ENCODE data around the gene FBXW9. TPM values are rescaled to one million over a fixed set of nuclear protein-coding genes. Genes with fewer than 3 reads are reported as not detected.

FBXW9 gene
- total and polyA plus RNA-seq, 2 of the 13 experiments (the other 11 are each of a cell fraction or from before 2014, with no cell fraction given), result 5.7 to 6.1 TPM

DNA sequence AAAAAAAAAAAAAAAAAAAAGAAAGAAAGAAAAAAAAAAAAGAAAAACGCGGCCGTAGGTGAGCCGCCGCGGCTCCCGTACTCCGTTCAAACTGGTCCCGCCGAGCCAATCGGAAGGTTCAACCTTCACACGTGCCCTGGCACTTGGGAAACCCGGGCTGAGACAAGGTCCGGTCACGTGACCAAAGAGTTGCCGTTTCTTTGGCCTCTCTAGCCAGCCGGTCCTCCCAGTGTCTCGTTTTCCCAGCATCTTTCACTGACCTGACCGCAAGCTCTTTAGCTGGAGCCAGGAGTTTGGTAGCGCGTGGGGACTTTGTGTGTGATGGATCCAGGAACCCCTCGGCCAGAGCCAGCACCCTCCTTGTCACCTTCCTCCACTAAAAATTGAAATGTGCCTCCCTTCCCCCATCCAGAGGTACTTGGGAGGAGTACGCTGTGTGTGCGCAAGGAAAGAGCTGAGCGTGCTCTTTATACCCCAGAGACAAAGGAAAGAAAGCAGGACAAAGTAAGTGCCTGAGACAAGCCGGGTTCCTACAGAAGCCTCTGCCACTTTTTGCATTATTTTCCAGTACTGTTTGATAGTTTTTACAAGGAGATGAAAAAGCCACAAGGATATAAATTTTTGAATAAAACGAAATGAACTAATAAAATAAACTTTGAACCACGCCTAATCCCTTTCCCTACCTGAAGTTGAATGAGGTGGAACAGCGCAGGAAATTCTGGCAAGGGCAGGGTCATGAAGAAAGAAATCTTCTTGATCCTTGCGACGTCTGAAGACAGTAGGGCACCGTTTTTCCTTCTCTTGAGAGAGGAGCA, 26.3 kb upstream of the FBXW9 start (continued):
- TF ChIP-seq SATB2 (CRISPR knock-in tag; IDR thresholded peaks at IDR 0.05), result no peak
- peak; percentile 96 for TF ChIP-seq THAP11 (CRISPR knock-in tag; IDR thresholded peaks at IDR 0.05)
- peak; percentile 57 for TF ChIP-seq ASH2L (IDR thresholded peaks at IDR 0.05; ENCODE audit: insufficient read length, low read depth, low read length)
- TF ChIP-seq, protein P1, sequence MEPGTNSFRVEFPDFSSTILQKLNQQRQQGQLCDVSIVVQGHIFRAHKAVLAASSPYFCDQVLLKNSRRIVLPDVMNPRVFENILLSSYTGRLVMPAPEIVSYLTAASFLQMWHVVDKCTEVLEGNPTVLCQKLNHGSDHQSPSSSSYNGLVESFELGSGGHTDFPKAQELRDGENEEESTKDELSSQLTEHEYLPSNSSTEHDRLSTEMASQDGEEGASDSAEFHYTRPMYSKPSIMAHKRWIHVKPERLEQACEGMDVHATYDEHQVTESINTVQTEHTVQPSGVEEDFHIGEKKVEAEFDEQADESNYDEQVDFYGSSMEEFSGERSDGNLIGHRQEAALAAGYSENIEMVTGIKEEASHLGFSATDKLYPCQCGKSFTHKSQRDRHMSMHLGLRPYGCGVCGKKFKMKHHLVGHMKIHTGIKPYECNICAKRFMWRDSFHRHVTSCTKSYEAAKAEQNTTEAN (CRISPR knock-in tag; conservative IDR thresholded peaks at IDR 0.05), result no peak
- no peak for TF ChIP-seq SMAD9 (CRISPR knock-in tag; IDR thresholded peaks at IDR 0.05)
- peak; percentile 67 for TF ChIP-seq CREB1 (IDR thresholded peaks at IDR 0.05)
- TF ChIP-seq CREB1 (CRISPR knock-in tag; IDR thresholded peaks at IDR 0.05), result peak; percentile 83
- no peak for TF ChIP-seq ZNF768 (CRISPR knock-in tag; IDR thresholded peaks at IDR 0.05)
- TF ChIP-seq, protein P2, sequence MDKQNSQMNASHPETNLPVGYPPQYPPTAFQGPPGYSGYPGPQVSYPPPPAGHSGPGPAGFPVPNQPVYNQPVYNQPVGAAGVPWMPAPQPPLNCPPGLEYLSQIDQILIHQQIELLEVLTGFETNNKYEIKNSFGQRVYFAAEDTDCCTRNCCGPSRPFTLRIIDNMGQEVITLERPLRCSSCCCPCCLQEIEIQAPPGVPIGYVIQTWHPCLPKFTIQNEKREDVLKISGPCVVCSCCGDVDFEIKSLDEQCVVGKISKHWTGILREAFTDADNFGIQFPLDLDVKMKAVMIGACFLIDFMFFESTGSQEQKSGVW (CRISPR knock-in tag; IDR thresholded peaks at IDR 0.05; ENCODE audit: borderline replicate concordance), result no peak
- no peak for TF ChIP-seq ZNF891 (CRISPR knock-in tag; IDR thresholded peaks at IDR 0.05)
- TF ChIP-seq NBN (conservative IDR thresholded peaks at IDR 0.05), result no peak
- TF ChIP-seq, protein P3, sequence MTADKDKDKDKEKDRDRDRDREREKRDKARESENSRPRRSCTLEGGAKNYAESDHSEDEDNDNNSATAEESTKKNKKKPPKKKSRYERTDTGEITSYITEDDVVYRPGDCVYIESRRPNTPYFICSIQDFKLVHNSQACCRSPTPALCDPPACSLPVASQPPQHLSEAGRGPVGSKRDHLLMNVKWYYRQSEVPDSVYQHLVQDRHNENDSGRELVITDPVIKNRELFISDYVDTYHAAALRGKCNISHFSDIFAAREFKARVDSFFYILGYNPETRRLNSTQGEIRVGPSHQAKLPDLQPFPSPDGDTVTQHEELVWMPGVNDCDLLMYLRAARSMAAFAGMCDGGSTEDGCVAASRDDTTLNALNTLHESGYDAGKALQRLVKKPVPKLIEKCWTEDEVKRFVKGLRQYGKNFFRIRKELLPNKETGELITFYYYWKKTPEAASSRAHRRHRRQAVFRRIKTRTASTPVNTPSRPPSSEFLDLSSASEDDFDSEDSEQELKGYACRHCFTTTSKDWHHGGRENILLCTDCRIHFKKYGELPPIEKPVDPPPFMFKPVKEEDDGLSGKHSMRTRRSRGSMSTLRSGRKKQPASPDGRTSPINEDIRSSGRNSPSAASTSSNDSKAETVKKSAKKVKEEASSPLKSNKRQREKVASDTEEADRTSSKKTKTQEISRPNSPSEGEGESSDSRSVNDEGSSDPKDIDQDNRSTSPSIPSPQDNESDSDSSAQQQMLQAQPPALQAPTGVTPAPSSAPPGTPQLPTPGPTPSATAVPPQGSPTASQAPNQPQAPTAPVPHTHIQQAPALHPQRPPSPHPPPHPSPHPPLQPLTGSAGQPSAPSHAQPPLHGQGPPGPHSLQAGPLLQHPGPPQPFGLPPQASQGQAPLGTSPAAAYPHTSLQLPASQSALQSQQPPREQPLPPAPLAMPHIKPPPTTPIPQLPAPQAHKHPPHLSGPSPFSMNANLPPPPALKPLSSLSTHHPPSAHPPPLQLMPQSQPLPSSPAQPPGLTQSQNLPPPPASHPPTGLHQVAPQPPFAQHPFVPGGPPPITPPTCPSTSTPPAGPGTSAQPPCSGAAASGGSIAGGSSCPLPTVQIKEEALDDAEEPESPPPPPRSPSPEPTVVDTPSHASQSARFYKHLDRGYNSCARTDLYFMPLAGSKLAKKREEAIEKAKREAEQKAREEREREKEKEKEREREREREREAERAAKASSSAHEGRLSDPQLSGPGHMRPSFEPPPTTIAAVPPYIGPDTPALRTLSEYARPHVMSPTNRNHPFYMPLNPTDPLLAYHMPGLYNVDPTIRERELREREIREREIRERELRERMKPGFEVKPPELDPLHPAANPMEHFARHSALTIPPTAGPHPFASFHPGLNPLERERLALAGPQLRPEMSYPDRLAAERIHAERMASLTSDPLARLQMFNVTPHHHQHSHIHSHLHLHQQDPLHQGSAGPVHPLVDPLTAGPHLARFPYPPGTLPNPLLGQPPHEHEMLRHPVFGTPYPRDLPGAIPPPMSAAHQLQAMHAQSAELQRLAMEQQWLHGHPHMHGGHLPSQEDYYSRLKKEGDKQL (CRISPR knock-in tag; IDR thresholded peaks at IDR 0.05; ENCODE audit: low read depth), result 0 out of 2 replicates have a peak, but pooled peaks have one; percentile 30
- no peak for TF ChIP-seq EZH2 (conservative IDR thresholded peaks at IDR 0.05; ENCODE audit: low read depth, low read length)
- TF ChIP-seq KDM2A (CRISPR knock-in tag; IDR thresholded peaks at IDR 0.05; ENCODE audit: borderline replicate concordance, low read depth), result peak; percentile 85
- TF ChIP-seq, protein P4, sequence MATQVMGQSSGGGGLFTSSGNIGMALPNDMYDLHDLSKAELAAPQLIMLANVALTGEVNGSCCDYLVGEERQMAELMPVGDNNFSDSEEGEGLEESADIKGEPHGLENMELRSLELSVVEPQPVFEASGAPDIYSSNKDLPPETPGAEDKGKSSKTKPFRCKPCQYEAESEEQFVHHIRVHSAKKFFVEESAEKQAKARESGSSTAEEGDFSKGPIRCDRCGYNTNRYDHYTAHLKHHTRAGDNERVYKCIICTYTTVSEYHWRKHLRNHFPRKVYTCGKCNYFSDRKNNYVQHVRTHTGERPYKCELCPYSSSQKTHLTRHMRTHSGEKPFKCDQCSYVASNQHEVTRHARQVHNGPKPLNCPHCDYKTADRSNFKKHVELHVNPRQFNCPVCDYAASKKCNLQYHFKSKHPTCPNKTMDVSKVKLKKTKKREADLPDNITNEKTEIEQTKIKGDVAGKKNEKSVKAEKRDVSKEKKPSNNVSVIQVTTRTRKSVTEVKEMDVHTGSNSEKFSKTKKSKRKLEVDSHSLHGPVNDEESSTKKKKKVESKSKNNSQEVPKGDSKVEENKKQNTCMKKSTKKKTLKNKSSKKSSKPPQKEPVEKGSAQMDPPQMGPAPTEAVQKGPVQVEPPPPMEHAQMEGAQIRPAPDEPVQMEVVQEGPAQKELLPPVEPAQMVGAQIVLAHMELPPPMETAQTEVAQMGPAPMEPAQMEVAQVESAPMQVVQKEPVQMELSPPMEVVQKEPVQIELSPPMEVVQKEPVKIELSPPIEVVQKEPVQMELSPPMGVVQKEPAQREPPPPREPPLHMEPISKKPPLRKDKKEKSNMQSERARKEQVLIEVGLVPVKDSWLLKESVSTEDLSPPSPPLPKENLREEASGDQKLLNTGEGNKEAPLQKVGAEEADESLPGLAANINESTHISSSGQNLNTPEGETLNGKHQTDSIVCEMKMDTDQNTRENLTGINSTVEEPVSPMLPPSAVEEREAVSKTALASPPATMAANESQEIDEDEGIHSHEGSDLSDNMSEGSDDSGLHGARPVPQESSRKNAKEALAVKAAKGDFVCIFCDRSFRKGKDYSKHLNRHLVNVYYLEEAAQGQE (IDR thresholded peaks at IDR 0.05; ENCODE audit: borderline replicate concordance in 1 of 2, low read depth in 1 of 2, low read length in 2 of 2), result peak in 1 of 2 experiments; percentile 39; a peak in 1 of 4 replicates
- no peak for TF ChIP-seq MAZ (IDR thresholded peaks at IDR 0.05; ENCODE audit: borderline replicate concordance, low read depth, low read length)
- TF ChIP-seq MAZ (CRISPR knock-in tag; IDR thresholded peaks at IDR 0.05; ENCODE audit: low read depth), result no peak
- TF ChIP-seq ZNF468 (CRISPR knock-in tag; IDR thresholded peaks at IDR 0.05), result no peak
